SH-SY5Y (cell line): ENCODE results near the gene ADCY7.

Experiments
- GATA2 ChIP-seq: IDR thresholded peaks from 2 replicates; pipeline ENCODE4 v1.6.1; 2011; ENCODE audit warnings: mild to moderate bottlenecking, low read depth, low read length
- GATA3 ChIP-seq: IDR thresholded peaks from 2 replicates; pipeline ENCODE4 v1.6.1; 2011; ENCODE audit warnings: low read depth, mild to moderate bottlenecking, low read length, moderate library complexity

ADCY7 gene

DNA sequence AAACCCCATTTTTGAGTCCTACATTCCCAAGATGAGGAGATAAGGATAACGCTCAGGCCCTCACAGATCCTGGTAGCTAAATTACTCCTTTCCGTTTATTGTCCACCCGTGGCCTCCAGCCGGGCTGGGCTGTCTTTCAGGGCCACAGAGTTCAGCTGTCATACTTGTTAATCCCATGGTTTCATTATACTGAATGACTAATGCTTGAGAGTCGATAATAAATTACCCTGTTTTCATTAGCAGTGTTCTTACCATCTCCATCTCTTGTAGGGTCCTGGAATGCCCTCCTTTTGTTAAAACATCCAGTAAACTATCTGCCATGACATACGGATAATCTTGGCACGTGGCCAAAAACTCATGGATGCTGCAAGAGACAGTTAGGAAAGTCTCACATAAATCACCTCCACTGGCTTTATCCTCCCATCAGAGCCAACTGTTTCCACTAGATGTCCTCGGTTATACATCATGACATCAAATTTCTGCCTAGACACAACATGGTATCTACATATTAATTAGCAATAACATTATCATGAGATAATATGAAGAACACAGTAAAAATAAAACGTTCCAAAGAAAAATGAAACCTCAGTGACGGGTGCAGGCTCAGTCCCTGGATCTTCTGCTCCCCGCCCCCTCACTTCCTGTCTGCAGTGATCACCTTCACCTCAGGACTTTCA is 57.1 kb downstream of the ADCY7 start:
- peak; percentile 44; the same call in 1 of the 2 replicates for TF ChIP-seq GATA2
- TF ChIP-seq GATA3, result 0 out of 2 replicates have a peak, but pooled peaks have one; percentile 33

DNA sequence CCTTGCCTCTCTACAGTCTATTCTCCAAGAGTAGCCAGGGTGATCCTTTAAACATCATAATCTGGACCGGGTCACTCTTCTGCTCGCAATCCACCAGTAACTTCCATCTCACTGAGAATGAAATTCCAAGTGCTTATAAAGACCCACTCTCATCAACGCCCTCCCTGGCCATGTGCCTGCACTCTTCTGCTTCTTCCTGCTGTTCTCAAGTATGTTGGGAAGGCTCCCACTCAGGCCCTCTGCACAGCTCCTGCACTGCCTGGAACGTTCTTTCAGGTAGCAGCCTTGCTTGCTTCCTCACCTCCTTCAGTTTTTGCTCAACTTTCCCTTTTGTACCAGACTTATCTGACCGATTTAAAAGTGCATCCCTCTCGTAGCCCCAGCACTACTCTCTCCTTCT is 58.0 kb downstream of the ADCY7 start:
- no peak for TF ChIP-seq GATA3
- TF ChIP-seq GATA2, result no peak

DNA sequence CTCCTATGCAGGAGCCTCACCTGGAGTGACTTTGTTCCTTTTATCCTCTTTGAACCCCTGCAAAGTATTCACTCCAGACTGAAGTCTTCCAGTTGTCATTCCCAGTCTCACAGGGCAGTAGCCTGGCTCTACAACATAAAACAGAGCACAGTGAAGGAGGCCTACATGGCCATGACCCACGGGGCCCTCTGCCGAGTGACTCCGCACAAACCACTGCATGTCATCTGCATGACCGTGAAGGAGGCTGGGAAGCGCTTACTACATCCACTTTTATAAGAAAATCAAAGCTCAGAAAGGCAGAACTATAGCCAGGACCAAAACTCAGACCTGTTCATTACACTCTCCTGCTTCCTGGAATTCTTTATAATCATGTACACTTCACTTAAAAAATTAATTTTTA is 59.9 kb downstream of the ADCY7 start:
- TF ChIP-seq GATA2, result no peak
- TF ChIP-seq GATA3, result no peak

DNA sequence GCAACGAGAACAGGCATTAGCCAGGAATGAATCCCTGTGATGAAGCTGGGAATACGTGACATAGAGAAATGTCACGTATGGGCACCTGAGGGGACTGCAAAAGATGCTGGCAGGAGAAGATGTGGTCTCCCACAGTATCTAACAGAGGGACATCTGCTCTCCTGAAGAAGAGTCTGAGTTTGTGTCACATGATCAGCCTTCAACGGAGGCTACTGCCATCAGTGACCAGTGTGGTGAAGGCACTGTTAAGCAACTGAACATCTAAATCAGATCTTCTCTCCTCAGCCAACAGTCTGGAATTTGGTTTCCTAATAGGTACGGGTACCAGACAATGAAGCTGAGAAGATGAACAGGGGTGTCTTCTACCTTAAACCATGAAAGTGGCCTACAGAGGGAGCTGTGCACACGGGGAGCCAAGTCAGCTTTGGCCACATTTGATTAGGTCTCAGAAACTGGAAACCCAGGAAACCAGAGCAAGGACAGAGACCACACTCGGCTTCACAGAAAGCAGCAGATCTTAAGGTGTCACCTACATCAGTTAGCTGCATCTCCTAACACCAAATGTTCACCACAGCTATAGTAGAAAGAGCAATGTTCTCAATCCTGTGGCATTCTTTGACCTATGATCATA is 60.6 kb downstream of the ADCY7 start:
- TF ChIP-seq GATA3 (no peak), GATA2 (no peak)

DNA sequence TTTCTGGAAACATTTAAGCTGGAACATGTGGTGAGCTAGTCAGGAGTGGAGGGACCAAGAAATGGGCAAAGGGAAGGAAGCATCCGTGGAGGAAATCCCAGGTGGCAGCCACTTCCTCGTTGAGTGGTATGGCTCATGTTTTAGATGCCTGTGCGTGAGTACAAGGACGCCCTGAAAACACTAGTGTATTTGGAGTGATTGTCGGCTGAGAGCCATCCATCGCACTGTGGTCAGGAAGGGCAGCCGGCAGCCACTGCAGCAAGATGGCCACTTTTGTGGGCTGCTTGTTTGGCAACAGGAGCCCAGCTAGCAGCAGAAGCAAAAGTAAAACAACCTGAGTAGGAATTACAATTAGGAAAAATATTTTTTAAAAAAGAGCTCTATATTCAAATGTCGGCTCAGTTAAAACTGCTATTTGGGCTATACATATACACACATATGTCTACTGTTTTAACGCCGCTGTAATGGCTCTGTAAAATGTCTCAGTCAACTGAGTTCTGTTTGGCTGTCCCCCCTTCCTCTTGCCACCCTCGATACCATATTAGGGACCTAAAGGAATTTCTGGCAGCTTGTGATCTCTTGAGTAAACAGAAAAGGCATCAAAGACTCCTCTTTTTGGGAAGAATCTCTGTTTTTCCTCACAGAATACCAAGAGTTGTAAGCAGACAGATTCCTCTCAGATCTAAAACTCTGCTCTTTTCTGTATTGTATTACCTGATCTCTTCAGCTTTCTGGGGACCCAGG is 63.3 kb downstream of the ADCY7 start:
- no peak for TF ChIP-seq GATA3
- no peak for TF ChIP-seq GATA2

DNA sequence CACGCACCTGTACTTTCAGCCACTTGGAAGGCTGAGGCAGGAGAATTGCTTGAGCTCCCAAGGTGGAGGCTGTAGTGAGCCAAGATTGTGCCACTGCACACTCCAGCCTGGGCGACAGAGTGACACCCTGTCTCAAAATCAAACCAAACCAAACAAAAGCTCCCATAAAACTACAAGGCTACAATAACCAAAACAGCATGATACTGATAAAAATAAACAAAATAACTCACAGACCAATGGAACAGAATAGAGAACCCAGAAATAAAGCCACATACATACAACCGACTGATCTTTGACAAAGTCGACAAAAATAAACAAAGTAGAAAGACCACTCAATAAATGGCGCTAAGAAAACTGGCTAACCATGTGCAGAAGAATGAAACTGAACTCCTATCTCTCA is 65.2 kb downstream of the ADCY7 start:
- TF ChIP-seq GATA2, result no peak
- TF ChIP-seq GATA3, result no peak

DNA sequence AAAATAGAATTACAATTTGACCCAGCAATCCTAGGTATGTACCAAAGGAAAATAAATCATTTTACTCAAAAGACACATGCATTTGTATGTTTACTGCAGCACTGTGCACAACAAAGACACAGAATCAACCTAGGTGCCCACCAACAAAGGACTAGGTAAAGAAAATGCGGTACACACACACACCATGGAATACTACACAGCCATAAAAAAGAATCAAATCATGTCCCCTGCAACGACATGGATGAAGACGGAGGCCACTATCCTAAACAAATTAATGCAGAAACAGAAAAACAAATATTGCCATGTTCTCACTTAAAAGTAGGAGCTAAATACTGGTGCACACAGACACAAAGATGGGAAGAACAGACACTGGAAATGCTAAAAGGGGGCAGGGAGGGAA is 66.2 kb downstream of the ADCY7 start:
- TF ChIP-seq GATA3 (no peak), GATA2 (no peak)

DNA sequence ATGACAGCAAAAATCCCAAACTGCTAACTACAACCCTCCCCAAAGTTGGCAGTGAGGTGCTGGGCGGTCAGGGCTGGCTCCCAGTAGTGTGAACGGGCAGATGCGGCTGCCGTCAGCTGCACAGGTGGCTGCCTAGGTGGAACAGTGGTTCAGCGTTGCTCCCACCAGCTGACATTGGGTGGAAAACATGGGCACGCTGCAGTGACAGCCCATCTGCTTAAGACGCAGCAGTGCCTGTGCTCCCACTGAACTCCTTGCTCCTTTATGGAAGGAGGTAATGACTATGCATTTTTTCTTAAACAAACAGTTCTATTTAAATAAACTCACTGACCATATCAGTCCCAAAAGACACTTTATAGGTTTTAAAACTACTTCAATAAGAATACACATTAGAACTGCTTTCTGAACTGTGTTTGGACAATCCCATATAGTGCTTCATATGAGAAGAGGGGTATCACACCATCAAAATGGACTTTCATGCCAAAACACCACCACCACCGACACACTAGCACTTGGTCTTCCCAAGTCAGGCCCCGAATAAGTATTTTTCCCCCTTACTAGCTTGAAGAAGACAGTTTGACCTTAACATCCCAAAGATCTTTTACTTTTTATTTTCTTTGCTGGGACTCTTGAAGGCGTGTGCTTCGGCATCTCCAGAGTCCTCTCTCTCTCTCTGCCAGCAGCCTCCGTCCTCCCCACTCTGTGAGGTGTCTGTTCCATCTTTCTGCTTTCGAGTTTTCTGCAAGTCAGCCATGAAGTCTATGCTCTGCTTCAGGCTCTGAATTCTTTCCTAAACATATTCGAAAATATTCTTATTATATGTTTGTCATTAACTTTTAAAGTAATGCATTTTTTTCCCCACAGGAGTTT is 68.0 kb downstream of the ADCY7 start:
- no peak for TF ChIP-seq GATA2
- no peak for TF ChIP-seq GATA3

DNA sequence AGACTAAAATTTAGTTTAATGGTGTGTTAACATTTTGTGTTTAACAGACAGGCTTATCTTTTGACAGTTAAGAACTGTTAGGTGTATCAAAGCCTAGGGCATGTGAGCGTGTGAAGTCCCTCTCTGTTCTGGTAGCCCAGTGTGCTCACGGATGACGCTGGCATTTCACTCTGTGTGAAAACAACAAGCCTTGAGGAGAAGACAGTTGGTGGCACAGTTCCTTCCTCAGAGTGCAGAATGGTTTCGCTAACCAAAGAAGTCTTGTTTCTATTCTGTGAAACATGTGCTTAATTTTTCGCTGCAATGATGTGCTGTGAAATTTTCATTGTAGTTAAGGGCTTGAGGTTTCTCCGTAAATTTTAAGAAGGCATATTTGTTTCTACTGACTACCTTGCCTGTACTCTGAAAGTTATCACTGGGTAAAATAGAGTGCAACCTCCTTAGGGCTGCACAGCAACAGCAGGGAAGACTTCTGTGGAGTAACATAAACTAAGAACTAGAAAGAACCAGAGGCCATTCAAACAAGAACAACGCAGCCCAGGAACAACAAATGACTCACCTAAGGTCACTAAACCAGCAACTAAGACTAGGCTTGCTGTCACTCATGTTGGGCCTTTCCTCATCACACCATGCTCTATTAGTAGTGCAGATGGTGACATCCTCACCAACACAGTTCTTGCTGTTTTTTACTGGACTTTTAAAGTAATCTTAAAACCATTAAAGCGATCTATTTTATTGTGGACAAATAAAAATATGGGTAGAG is 69.0 kb downstream of the ADCY7 start:
- TF ChIP-seq GATA2 (no peak), GATA3 (no peak)

DNA sequence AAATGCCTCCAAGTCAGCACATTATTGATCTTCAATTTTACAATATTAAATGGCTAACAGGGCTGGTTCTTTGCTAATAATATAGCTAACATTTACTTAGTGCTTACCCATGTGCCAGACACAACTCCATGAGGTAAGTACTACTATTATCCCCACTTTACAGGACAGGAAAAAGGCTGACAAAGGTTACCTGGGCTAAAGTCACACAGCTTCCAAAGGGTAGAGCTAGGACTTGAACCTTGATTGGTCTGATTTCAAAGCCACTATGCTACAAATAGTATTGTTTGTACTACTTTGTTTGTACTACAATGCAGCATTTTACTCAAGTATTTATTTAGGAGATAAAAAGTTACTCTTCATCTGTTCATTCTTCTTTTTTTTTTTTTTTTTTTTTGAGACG is 70.5 kb downstream of the ADCY7 start:
- TF ChIP-seq GATA2 (no peak), GATA3 (no peak)

DNA sequence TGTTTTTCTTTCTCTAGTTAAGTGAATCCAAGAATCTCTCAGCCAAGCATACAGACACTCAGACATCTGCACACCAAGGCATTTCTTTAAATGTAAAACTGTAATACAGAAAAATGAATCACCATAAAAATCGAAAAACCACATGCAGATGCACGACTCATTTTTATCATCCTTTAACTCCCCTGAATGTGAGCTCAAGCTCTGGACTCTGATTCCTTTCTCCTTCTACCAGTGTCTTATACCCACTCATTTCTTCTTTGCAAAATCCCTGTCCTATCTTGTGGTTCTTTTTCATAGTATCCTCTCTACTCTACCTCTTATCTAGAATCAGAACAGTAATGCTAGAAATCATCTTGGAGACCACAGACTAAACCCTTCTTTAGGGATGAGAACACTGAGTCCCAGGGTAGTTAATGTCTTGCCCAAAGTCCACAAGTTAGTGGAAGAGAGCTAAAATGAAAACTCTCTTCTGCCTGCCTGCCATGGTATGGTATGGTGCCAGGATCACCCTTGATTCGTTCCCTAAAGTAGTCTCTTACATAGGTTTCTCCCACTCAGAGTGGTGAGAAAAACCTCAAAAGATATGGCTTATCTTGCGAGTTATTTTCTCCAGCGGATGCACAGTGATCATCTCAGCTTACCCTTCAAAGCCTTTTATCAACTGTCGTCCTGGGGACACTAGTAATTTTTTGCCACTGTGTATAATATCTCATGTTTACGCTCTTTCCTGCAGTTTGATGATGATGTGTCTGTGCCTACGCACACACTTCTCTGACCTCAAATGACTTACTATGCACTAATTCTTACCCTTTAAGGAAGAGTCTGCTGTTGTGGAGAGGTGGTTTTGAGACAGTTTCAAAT is 72.2 kb downstream of the ADCY7 start:
- no peak for TF ChIP-seq GATA3
- TF ChIP-seq GATA2, result no peak

DNA sequence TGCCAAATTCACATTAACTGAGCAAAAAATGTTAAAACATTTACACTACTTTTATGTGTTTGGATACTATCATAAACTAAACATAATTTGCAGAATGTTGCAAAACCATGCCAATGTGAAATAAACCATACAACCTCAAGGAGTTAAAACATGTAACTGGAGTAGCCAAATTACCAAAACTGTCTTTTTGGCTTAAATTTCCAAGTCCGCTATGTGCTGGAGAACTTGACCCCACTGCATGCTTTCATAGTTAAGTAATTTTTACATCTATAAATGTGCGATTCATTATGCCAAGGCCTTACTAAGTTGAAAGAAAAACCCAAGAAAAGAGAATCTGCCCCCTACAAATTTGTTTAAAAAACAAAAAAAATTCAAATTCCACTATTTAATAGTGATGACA is 74.2 kb downstream of the ADCY7 start:
- no peak for TF ChIP-seq GATA2
- no peak for TF ChIP-seq GATA3

DNA sequence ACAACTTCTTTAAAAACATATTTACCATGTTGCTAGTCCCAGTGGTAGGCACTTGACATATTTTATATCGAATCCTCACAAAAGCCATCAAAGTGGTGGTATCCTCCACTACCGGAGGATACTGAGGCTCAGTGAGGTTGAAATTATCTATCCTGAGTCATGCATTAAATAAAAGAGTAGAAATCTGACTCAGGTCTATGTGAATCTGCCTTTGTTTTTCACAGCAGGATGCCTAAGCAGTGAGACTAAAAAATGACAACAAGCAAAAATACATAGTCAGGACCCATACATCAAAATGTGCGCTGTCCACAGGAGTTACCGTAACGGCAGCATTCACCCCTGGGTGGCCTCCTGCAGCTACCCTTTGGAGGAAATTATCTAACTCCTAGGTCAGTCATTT is 84.8 kb downstream of the ADCY7 start:
- TF ChIP-seq GATA2 (no peak), GATA3 (no peak)

DNA sequence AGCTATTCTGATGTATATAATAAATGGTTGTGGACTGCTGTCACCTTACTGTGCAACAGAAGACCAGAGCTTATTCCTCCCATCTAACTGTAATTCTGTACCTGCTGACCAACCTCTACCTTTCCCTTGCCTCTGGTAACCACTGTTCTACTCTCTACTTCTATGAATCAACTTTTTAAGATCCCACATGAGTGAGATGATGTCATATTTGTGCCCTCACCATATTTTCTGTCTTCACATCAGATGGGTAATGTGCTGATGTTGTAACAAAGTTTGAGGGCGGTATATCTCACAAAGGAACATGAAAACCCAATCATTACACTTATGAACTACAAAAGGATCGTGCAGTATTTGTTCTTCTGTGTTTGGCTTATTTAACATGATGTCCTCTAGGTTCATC is 85.6 kb downstream of the ADCY7 start:
- TF ChIP-seq GATA2 (no peak), GATA3 (no peak)

DNA sequence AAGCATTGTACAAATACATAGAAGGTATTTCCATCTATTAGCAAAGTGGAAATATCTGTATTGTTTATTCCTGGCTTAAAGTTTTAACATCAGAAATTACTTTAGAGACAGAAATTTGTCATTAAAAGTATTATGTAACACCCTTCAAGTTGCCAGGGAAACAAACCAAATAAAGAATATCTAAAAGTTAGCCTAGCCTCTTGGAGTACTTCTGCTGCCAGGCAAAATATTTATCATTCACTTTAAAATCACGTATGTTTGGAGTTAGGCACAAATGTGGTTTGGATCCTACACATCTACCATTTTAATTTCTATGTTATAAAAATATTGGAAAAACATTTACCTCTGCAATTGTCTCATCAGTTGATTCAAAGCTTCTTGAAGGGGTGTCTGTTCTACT is 87.7 kb downstream of the ADCY7 start:
- TF ChIP-seq GATA3 (no peak), GATA2 (no peak)
